ENCODE data around the gene ATP5ME.

The ATP5ME gene

GRCh38 chr4:628821-629635, 45.0 kb downstream of the ATP5ME start:
- Histone ChIP-seq H3K4me3 (ENCODE audit: low read depth, low read length) (no peak overlapping the region), H3K27me3 (ENCODE audit: insufficient read depth, low read depth, severe bottlenecking) (no peaks in the 10 kb centered on the region), H3K27ac (peak overlapping the region; percentile 89), H3K36me3 (peaks cover 28% of the 10 kb centered on the region), H3K9me3 (ENCODE audit: severe bottlenecking) (peaks cover 7% of the 10 kb centered on the region)
- no peak for TF ChIP-seq CTCF (IDR thresholded peaks at IDR 0.05; ENCODE audit: low read depth, low read length)
- DNase-seq = no peak

- H3K36me3 ChIP-seq = peaks cover 28% of the 10 kb centered on the region
- DNase-seq = no peak
- no peak for TF ChIP-seq CTCF (IDR thresholded peaks at IDR 0.05; ENCODE audit: low read depth, low read length)
- peaks cover 7% of the 10 kb centered on the region for H3K9me3 ChIP-seq (ENCODE audit: severe bottlenecking)
- H3K27me3 ChIP-seq (ENCODE audit: insufficient read depth, low read depth, severe bottlenecking) = no peaks in the 10 kb centered on the region
- no peak overlapping the region for H3K4me3 ChIP-seq (ENCODE audit: low read depth, low read length)
- H3K27ac ChIP-seq = peak overlapping the region; percentile 89
Measured at GRCh38 chr4:628311-628741, 45.8 kb downstream of the ATP5ME start.

DNA sequence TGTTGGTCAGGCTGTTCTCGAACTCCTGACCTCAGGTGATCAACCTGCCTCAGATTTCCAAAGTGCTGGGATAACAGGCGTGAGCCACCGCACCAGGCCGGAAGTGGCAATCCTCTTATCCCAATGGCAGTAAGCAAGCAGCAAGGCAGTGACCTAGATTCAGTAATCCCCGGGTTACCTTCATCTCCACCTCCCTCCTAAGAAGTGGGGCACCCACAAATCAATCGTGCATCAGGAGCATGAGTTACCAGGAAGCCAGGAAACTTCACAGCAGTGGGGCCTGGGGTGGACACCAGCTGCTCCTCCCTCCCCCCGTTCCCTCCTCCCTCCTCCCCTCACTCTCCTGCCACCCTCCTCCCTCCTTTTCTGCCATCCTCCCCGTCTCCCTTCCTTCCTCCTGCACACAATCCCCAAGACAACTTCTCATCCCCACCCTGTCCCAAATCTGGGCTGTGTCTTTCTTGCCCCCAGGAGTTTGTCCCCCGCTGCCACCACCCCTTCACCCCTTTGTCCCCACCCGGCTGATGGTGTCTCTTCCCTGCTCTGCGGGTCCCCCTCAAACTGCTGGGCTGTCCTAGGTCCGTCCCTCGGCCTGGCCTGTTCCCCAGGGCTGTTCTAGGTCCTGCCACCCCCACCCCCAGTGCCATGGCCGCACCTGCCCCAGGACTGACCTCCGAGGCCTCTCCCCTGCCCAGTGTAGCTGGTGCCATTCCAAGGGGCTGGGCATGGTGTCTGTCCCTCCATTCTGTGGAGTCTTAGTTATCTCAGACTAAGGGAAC, 46.5 kb downstream of the ATP5ME start:
- Histone ChIP-seq H3K27ac (peak overlapping the region; percentile 89), H3K36me3 (peaks cover 28% of the 10 kb centered on the region), H3K4me3 (ENCODE audit: low read depth, low read length) (peak overlapping the region; percentile 41), H3K9me3 (ENCODE audit: severe bottlenecking) (peaks cover 7% of the 10 kb centered on the region), H3K27me3 (ENCODE audit: insufficient read depth, low read depth, severe bottlenecking) (no peaks in the 10 kb centered on the region)
- TF ChIP-seq CTCF (IDR thresholded peaks at IDR 0.05; ENCODE audit: low read depth, low read length) = no peak
- peak; percentile 95 for DNase-seq

GRCh38 chr4:626201-627091, 47.6 kb downstream of the ATP5ME start:
- no peak for DNase-seq
- Histone ChIP-seq H3K27me3 (ENCODE audit: insufficient read depth, low read depth, severe bottlenecking) (no peaks in the 10 kb centered on the region), H3K36me3 (peaks cover 28% of the 10 kb centered on the region), H3K27ac (peak overlapping the region; percentile 89), H3K4me3 (ENCODE audit: low read depth, low read length) (peak overlapping the region; percentile 41), H3K9me3 (ENCODE audit: severe bottlenecking) (peaks cover 4% of the 10 kb centered on the region)
- TF ChIP-seq CTCF (IDR thresholded peaks at IDR 0.05; ENCODE audit: low read depth, low read length) = no peak

DNA sequence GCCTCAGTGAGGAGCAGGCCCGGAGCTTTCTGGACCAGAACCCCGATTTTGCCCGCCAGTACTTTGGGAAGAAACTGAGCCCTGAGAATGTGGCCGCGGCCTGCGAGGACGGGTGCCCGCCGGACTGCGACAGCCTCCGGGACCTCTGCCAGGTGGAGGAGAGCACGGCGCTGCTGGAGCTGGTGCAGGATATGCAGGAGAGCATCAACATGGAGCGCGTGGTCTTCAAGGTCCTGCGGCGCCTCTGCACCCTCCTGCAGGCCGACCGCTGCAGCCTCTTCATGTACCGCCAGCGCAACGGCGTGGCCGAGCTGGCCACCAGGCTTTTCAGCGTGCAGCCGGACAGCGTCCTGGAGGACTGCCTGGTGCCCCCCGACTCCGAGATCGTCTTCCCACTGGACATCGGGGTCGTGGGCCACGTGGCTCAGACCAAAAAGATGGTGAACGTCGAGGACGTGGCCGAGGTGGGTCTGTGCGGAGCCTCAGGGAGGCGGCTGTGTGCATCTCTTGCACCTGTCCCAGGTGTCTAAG, 48.4 kb downstream of the ATP5ME start:
- peak overlapping the region; percentile 41 for H3K4me3 ChIP-seq (ENCODE audit: low read depth, low read length)
- H3K9me3 ChIP-seq (ENCODE audit: severe bottlenecking) = no peaks in the 10 kb centered on the region
- TF ChIP-seq CTCF (IDR thresholded peaks at IDR 0.05; ENCODE audit: low read depth, low read length) = no peak
- no peak for DNase-seq
- peaks cover 20% of the 10 kb centered on the region for H3K36me3 ChIP-seq
- peak overlapping the region; percentile 89 for H3K27ac ChIP-seq
- no peaks in the 10 kb centered on the region for H3K27me3 ChIP-seq (ENCODE audit: insufficient read depth, low read depth, severe bottlenecking)
